Neural progenitor cell (in vitro differentiated cells): ENCODE measurements around the gene CEBPE.

Experiments
- CTCF ChIP-seq: fragments of 200-600 bp; sonication (generic); IDR thresholded peaks from 2 replicates; pipeline ENCODE4 v1.5.1; 2017; ENCODE audit warnings: antibody characterized with exemption, mild to moderate bottlenecking
- EZH2 ChIP-seq: fragments of 200-600 bp; sonication (generic); IDR thresholded peaks from 2 replicates; pipeline ENCODE4 v1.6.1; 2017; ENCODE audit warnings: antibody characterized with exemption, mild to moderate bottlenecking, moderate library complexity
- EZH2phosphoT487 ChIP-seq: fragments of 200-600 bp; sonication (generic); IDR thresholded peaks from 2 replicates; pipeline ENCODE4 v1.6.1; 2017; ENCODE audit warnings: antibody characterized with exemption

GRCh38 chr14:23120541-23121251 lies 1.6 kb upstream of the CEBPE start:
- peak; percentile 100 for TF ChIP-seq CTCF
- TF ChIP-seq EZH2phosphoT487 = no peak
- TF ChIP-seq EZH2 = no peak
